H9 (cell line): Measurements from ENCODE around the gene RIMBP3C. TPM values are rescaled to one million over a fixed set of nuclear protein-coding genes. Genes with fewer than 3 reads are reported as not detected.
A peak's percentile ranks its signal among the peaks of the same experiment; 100 is the strongest.

Experiments
- DNase-seq: peaks from one replicate; pipeline ENCODE4 v3.0.0-alpha.2; 2017
- H2AFZ ChIP-seq: one replicate; pipeline ENCODE4 v1.6.1; 2013; ENCODE audit warnings: mild to moderate bottlenecking, low read length, control low read depth, moderate library complexity
- H2AK5ac ChIP-seq: 2 replicates; pipeline ENCODE4 v1.6.1; 2013; ENCODE audit warnings: low read length, control low read depth, mixed read lengths; ENCODE audit not compliant: insufficient read length
- H2BK120ac ChIP-seq: one replicate; pipeline ENCODE4 v1.6.1; 2013; ENCODE audit warnings: low read depth, mild to moderate bottlenecking, low read length, control low read depth, inconsistent platforms; ENCODE audit not compliant: poor library complexity, severe bottlenecking
- H2BK12ac ChIP-seq: 2 replicates; pipeline ENCODE4 v1.6.1; 2013; ENCODE audit warnings: low read length, control low read depth, mixed read lengths, low read depth; ENCODE audit not compliant: insufficient read length
- H2BK15ac ChIP-seq: 2 replicates; pipeline ENCODE4 v1.6.1; 2013; ENCODE audit warnings: low read depth, low read length, control low read depth
- H2BK20ac ChIP-seq: one replicate; pipeline ENCODE4 v1.6.1; 2013; ENCODE audit warnings: low read depth, mild to moderate bottlenecking, low read length, control low read depth, inconsistent platforms; ENCODE audit not compliant: poor library complexity, severe bottlenecking
- H2BK5ac ChIP-seq: 2 replicates; pipeline ENCODE4 v1.6.1; 2013; ENCODE audit warnings: low read length, control low read depth, mixed read lengths; ENCODE audit not compliant: insufficient read length
- H3K14ac ChIP-seq: 2 replicates; pipeline ENCODE4 v1.6.1; 2013; ENCODE audit warnings: low read length, control low read depth; ENCODE audit not compliant: insufficient read depth
- H3K18ac ChIP-seq: 2 replicates; pipeline ENCODE4 v1.6.1; 2013; ENCODE audit warnings: low read depth, mild to moderate bottlenecking, mixed read lengths, low read length, control low read depth; ENCODE audit not compliant: insufficient read length
- H3K23ac ChIP-seq: 2 replicates; pipeline ENCODE4 v1.6.1; 2013; ENCODE audit warnings: low read length, control low read depth, mixed read lengths, low read depth; ENCODE audit not compliant: insufficient read length
- H3K23me2 ChIP-seq: 2 replicates; pipeline ENCODE4 v1.6.1; 2013; ENCODE audit warnings: low read depth, mild to moderate bottlenecking, mixed read lengths, low read length, control low read depth; ENCODE audit not compliant: insufficient read length, poor library complexity, severe bottlenecking
- H3K27ac ChIP-seq: 2 replicates; pipeline ENCODE4 v1.5.1; 2013; ENCODE audit warnings: low read length, control low read depth, mixed read lengths, low read depth; ENCODE audit not compliant: insufficient read length
- H3K27me3 ChIP-seq: 2 replicates; pipeline ENCODE4 v1.6.1; 2013; ENCODE audit warnings: low read length, control low read depth, inconsistent platforms; ENCODE audit not compliant: insufficient read depth
- H3K4ac ChIP-seq: 2 replicates; pipeline ENCODE4 v1.6.1; 2013; ENCODE audit warnings: low read depth, mild to moderate bottlenecking, control low read depth, inconsistent platforms, low read length, moderate library complexity
- H3K4me1 ChIP-seq: 2 replicates; pipeline ENCODE4 v1.6.1; 2013; ENCODE audit warnings: low read length, control low read depth, inconsistent platforms; ENCODE audit not compliant: insufficient read depth
- H3K4me2 ChIP-seq: 2 replicates; pipeline ENCODE4 v1.6.1; 2013; ENCODE audit warnings: low read length, control low read depth, mixed read lengths; ENCODE audit not compliant: insufficient read length, insufficient read depth
- H3K56ac ChIP-seq: 2 replicates; pipeline ENCODE4 v1.6.1; 2013; ENCODE audit warnings: low read depth, mild to moderate bottlenecking, mixed read lengths, low read length, control low read depth; ENCODE audit not compliant: insufficient read length
- H3K79me1 ChIP-seq: 2 replicates; pipeline ENCODE4 v1.6.1; 2013; ENCODE audit warnings: low read depth, mild to moderate bottlenecking, moderate library complexity, low read length, control low read depth, inconsistent platforms; ENCODE audit not compliant: insufficient read depth, poor library complexity, severe bottlenecking
- H3K79me2 ChIP-seq: 2 replicates; pipeline ENCODE4 v1.6.1; 2013; ENCODE audit warnings: low read length, control low read depth, inconsistent platforms; ENCODE audit not compliant: insufficient read depth
- H3K9ac ChIP-seq: 2 replicates; pipeline ENCODE4 v1.6.1; 2013; ENCODE audit warnings: low read length, control low read depth, mixed read lengths; ENCODE audit not compliant: insufficient read length; ENCODE audit errors: extremely low read depth
- H3K9me3 ChIP-seq: one replicate; pipeline ENCODE4 v1.6.1; 2013; ENCODE audit warnings: low read depth, low read length, inconsistent platforms; ENCODE audit not compliant: control insufficient read depth
- H3T11ph ChIP-seq: one replicate; pipeline ENCODE4 v1.6.1; 2013; ENCODE audit warnings: mild to moderate bottlenecking, low read length, control low read depth, inconsistent platforms
- H4K20me1 ChIP-seq: one replicate; pipeline ENCODE4 v1.6.1; 2013; ENCODE audit not compliant: control insufficient read depth, insufficient read length, insufficient read depth
- H4K5ac ChIP-seq: 2 replicates; pipeline ENCODE4 v1.6.1; 2013; ENCODE audit warnings: low read depth, mild to moderate bottlenecking, mixed read lengths, low read length, control low read depth; ENCODE audit not compliant: insufficient read length
- H4K8ac ChIP-seq: replicated peaks from 2 replicates; pipeline ENCODE4 v1.6.1; 2013; ENCODE audit warnings: low read length, control low read depth, mixed read lengths, low read depth; ENCODE audit not compliant: insufficient read length
- H4K91ac ChIP-seq: 2 replicates; pipeline ENCODE4 v1.6.1; 2013; ENCODE audit warnings: low read depth, mild to moderate bottlenecking, moderate library complexity, mixed read lengths, low read length, control low read depth; ENCODE audit not compliant: insufficient read length
- H3K27ac Mint-ChIP-seq, 3 experiments: 2 replicates in 2 of 3; 3 replicates in 1 of 3; pipeline ENCODE4 v1.8.0; 2020 to 2021; ENCODE audit warnings: mixed read lengths in 3 of 3, mild to moderate bottlenecking in 1 of 3, moderate library complexity in 1 of 3
- H3K27me3 Mint-ChIP-seq: 2 replicates; pipeline ENCODE4 v1.8.0; 2021; ENCODE audit warnings: low read depth, mild to moderate bottlenecking, moderate library complexity, mixed read lengths
- H3K36me3 Mint-ChIP-seq, 3 experiments: 2 replicates in 2 of 3; 3 replicates in 1 of 3; pipeline ENCODE4 v1.8.0; 2020 to 2021; ENCODE audit warnings: low read depth in 3 of 3, mixed read lengths in 3 of 3; ENCODE audit not compliant: insufficient read depth in 1 of 3
- H3K4me1 Mint-ChIP-seq, 2 experiments: 2 replicates each; pipeline ENCODE4 v1.8.0; 2020; ENCODE audit warnings: mixed read lengths in 2 of 2
- H3K4me3 Mint-ChIP-seq, 2 experiments: 2 replicates in 1 of 2; 3 replicates in 1 of 2; pipeline ENCODE4 v1.8.0; 2020 to 2021; ENCODE audit warnings: mild to moderate bottlenecking in 2 of 2, mixed read lengths in 2 of 2, moderate library complexity in 1 of 2
- H3K9me3 Mint-ChIP-seq, 2 experiments: 2 replicates in 1 of 2; 3 replicates in 1 of 2; pipeline ENCODE4 v1.8.0; 2020; ENCODE audit warnings: mild to moderate bottlenecking in 2 of 2, mixed read lengths in 2 of 2, moderate library complexity in 1 of 2
- WGBS: extraction: QIAGEN DNeasy Blood & Tissue Kit; methylation state at CpG from one replicate; pipeline ENCODE4 v1.1.7; 2013; ENCODE audit warnings: missing lambda C conversion rate, low lambda C conversion rate, mixed read lengths; ENCODE audit not compliant: insufficient read length; ENCODE audit errors: extremely low coverage; 5-methylcytosine and 5-hydroxymethylcytosine counted together
- total RNA-seq: library from RNA; stranded (reverse); gene quantifications from 2 replicates; pipeline ENCODE4 v1.2.1, GENCODE V29; 2021
- TF ChIP-seq, protein P1 (sequence below): fragments of 200-600 bp; sonication (generic); conservative IDR thresholded peaks from 3 replicates; pipeline ENCODE4 v1.8.0; 2021; ENCODE audit warnings: antibody characterized with exemption, mild to moderate bottlenecking

RIMBP3C gene
- total RNA-seq, 1 experiment from 2014 or later: 0.44 TPM

DNA sequence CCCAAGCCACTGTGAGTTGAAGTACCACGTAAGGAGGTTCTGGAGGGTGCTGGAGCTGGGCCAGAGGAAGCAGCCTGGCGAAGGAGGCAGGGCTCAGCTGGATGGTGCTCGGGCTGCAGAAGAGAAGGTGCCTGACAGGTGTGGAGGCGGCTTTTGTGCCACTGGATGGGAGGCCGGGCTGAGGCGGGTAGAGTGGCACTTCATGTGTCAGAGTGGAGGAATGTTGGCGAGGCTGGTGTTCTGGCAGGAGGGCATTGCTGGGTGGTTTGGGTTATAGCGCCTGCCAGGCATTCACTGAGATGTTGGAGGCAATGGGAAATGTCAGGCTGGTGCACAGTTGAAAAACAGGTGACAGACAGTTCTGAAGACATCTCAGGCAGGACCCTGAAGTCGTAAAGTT is 40.4 kb upstream of the RIMBP3C start:
- no peak for DNase-seq
- H3K4ac ChIP-seq: no peak overlapping the region
- no peak overlapping the region for H3K4me2 ChIP-seq
- no peak overlapping the region for H2AK5ac ChIP-seq
- no CpG with 5 or more reads among the region's 9 CpGs for WGBS
- no peak overlapping the region for H2BK5ac ChIP-seq
- H4K5ac ChIP-seq: no peak overlapping the region
- no peaks in the 10 kb centered on the region for H3K9me3 Mint-ChIP-seq
- H2BK120ac ChIP-seq: no peak overlapping the region
- H3K23ac ChIP-seq: no peak overlapping the region
- H3K79me1 ChIP-seq: peaks cover 11% of the 10 kb centered on the region
- peak overlapping the region in 1 of 3 experiments; percentile 92; a peak in 3 of 7 replicates for H3K27ac Mint-ChIP-seq
- no peak overlapping the region for H4K91ac ChIP-seq
- no peaks in the 10 kb centered on the region for H3K27me3 ChIP-seq
- no peaks in the 10 kb centered on the region for H3K27me3 Mint-ChIP-seq
- H2AFZ ChIP-seq: no peak overlapping the region
- H2BK12ac ChIP-seq: no peak overlapping the region
- H3T11ph ChIP-seq: no peak overlapping the region
- H2BK15ac ChIP-seq: no peak overlapping the region
- no peak overlapping the region for H3K18ac ChIP-seq
- H3K27ac ChIP-seq: no peak overlapping the region
- H3K14ac ChIP-seq: no peak overlapping the region
- H3K4me1 Mint-ChIP-seq: peaks cover 22 to 24% of the 10 kb centered on the region in 2 experiments
- no peaks in the 10 kb centered on the region for H3K9me3 ChIP-seq
- peaks cover 45% of the 10 kb centered on the region; the same call in 1 of the 2 replicates for H3K79me2 ChIP-seq
- no peak overlapping the region for H3K9ac ChIP-seq
- no peak overlapping the region for H3K4me3 Mint-ChIP-seq
- no peak overlapping the region for H3K56ac ChIP-seq
- H3K4me1 ChIP-seq: no peaks in the 10 kb centered on the region
- TF ChIP-seq, protein P1, sequence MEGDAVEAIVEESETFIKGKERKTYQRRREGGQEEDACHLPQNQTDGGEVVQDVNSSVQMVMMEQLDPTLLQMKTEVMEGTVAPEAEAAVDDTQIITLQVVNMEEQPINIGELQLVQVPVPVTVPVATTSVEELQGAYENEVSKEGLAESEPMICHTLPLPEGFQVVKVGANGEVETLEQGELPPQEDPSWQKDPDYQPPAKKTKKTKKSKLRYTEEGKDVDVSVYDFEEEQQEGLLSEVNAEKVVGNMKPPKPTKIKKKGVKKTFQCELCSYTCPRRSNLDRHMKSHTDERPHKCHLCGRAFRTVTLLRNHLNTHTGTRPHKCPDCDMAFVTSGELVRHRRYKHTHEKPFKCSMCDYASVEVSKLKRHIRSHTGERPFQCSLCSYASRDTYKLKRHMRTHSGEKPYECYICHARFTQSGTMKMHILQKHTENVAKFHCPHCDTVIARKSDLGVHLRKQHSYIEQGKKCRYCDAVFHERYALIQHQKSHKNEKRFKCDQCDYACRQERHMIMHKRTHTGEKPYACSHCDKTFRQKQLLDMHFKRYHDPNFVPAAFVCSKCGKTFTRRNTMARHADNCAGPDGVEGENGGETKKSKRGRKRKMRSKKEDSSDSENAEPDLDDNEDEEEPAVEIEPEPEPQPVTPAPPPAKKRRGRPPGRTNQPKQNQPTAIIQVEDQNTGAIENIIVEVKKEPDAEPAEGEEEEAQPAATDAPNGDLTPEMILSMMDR: no peak
- H3K23me2 ChIP-seq: no peaks in the 10 kb centered on the region
- no peak overlapping the region for H2BK20ac ChIP-seq
- no peak overlapping the region for H4K8ac ChIP-seq
- peaks cover 33 to 47% (median 42%) of the 10 kb centered on the region in 3 experiments; a peak in 6 of 7 replicates for H3K36me3 Mint-ChIP-seq
- peaks cover 2% of the 10 kb centered on the region for H4K20me1 ChIP-seq
